Dermis microvascular lymphatic vessel endothelial cell (primary cell): ENCODE results near the gene FAM53B. TPM values are rescaled to one million over a fixed set of nuclear protein-coding genes. Genes with fewer than 3 reads are reported as not detected.

Experiments used
- DNase-seq, 2 donors: peaks; one replicate each; pipeline versions ENCODE4 v3.0.0 to v3.0.0-alpha.2; 2010; ENCODE audit warnings: low read depth in 2 of 2
- total RNA-seq: library from RNA; depleted of rRNA; stranded (reverse); fragments of >200 nt; gene quantifications from 2 replicates; pipeline ENCODE4 v1.2.1, GENCODE V29; 2014

FAM53B gene
- total RNA-seq, 1 donor from 2014 or later = 14.9 TPM

DNA sequence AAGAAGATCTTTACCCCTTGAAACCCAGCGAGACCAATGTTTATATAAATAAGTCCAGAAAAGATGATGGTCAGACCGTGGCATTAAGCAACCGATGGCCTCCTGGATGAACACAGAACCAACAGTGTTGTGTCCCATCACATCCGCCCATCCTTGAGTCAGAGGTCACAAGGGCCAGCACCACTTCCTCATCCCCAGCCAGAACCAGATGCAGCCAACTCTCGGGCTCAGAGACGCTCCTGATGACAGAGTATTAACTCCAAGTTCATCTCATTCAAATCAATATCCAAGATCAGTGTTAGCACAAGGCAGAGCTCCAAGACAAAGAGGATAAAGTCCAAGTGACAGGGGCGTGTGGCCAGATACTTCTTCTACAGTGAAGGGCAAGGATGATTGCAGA lies 63.5 kb downstream of the FAM53B start:
- peak; percentile 71 to 85 for DNase-seq

DNA sequence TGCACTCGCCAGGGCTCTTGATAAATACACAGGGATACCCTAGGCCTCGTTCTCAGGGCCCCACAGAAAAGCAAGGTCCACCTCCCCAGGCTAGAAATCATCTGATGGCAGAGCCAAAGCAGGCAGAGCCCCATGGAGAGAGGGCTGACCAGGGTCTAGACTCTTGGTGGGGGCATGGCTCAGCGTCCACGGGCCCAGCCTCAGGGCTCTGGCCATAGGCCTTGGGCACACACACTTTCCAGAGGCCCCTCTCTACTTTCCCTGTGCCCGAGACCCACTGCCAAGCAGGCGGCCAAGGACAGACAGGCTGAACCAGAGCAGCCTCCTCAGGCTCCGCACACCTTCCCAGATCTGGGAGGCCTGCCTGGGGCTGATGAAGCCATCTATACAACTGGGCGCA lies 64.8 kb downstream of the FAM53B start:
- DNase-seq = no peak

DNA sequence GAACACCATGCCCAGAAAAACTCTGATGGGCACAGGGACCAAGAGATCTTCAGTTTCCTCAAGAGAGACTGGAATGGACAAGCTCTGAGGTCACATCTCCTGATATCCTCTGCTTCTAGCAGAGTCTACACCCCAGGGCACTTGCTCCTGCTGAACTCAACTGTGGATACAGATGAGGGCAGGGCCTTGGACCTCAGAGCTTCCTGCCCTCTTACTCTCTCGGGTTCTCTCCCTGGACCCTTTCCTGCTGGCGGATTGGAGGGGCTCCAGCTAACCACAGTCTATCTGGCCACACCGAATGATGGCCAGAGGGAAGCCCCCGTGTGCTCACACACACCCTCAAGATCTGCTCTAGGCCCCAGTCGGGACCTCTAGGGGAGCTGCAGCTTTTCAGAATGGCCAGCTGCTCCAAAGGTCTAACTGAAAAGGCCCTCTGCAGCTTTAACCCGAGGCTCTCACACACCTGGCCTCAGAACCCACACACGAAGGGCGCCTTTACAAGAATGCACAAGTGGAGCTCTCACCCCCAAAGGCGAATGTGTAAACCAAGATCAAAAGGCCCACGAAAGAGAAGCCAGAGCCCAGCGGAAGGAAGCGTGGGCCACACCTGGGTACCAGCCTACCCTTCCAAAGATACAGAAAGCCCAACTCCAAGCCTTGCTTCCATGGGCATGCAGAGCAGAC lies 65.5 kb downstream of the FAM53B start:
- no peak for DNase-seq

DNA sequence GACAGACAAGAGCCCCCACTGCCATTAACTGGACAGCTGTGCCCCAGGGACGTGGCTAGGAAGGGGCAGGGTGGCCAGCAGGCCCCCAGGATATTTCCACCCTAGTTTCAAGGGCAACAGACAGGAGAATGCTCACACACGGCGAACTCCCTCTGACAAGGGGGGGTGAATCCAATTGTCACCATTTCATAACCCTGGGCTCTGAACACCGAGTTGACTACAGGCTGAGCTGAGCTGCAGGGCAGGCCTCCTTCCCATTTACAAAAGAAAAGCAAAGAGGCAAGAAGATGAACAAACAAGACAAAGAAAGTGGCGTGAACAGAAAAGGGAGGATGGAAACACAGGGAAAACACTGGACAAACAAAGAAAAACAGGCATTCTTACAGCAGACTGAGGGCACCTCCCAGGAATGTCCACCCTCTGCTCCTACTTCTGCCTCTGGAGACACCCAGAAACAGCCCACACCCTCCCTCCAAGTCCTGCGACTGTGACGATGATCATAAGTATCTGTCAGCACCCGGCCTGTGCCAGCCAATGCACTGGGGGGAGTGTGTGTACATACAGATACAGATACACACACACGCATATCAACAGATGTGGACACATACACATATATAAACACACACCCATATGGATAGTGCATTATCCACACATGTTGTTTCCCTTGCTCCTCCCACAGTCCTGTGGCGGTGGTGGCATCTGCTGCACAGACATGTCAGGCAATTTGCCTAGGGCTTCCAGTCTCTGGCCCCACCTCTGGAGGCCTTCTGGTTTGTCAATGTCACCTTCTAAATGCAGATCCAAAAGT lies 66.2 kb downstream of the FAM53B start:
- no peak for DNase-seq

DNA sequence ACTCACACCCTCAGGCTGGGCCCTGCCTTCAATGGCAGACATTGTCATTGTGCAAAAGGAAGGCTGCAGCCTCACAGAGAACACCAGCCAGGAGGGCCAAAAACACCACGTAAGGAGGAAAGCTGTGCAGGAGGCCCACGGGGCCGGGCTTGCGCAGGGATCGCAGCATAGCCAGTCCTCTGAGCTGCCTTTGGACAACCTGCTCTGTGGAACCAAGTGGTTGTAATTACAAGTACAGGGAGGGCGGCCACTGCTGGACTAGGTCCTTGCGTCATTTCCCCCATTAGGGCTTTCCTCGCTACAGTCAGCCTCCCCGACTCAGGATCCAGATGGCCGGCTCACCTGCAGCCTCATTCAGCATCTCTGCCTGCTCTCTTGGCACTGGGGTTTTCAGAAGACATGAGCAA lies 66.9 kb downstream of the FAM53B start:
- no peak for DNase-seq

DNA sequence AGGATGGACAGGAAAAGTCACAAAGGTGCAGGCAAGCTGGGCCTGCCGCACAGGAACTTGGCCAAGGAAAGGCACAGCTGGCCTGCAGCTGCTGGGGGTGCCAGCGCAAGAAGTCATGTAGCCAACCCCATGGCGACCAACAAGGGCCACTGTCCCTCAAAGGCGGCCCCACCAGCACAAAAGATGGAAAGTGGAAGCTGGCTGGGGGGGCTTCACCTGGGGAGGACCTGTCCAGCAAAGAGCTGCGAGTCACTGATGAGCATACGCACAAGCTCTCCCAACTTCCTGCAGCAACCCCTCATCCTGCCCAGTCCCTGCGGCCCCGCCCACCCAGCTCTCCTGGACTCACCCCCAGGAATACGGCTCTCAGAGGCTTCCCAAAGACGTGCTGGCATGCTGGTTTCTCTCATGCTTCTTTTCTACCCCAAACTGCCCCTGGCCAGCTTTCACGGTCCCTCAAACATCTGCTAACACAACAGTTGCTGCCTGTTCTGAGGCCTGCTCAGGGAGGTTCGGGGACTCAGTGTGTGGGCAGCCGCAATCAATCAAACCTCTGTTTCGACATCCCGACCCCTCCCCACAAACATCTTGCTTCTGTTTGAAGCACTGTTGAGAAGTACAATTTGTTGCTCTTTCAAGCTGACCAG lies 67.6 kb downstream of the FAM53B start:
- no peak for DNase-seq

DNA sequence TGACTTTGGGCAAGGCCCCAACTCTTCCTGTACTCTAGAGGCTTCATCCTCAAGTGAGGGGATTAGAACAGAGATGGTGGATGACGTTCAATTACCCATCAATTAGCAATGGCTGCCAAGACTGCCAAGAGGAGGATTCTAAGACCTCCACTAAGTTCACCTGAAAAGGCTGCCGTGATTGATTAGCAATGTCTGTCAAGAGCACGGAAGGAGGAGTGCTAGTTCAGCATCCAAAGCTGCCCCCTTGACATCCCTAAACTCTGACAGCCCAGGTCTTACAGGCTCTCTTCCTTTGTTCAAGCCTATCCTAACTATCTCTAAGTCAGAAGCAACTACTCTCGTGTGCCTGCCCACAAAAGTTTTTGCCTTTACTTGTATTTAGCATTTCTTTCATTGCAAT lies 68.4 kb downstream of the FAM53B start:
- DNase-seq = no peak

DNA sequence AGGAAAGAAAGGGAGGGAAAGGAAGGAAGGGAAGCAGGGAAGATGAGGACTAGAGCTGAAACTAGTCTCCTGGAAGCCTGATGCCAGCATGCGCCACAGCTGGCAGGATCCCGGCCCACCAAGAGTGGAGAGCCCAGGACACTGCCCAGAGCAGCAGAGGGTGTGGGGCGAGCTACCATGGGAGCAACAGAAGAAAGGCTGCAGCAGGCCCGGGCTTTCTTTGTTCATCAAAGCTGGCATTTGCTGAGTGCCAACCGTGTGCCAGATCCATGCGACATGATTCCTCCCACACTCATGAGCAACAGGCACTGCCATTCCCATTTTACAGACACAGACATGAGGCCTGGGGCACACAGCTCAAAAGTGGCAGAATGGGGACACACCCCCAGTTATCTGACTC lies 68.9 kb downstream of the FAM53B start:
- DNase-seq = no peak

DNA sequence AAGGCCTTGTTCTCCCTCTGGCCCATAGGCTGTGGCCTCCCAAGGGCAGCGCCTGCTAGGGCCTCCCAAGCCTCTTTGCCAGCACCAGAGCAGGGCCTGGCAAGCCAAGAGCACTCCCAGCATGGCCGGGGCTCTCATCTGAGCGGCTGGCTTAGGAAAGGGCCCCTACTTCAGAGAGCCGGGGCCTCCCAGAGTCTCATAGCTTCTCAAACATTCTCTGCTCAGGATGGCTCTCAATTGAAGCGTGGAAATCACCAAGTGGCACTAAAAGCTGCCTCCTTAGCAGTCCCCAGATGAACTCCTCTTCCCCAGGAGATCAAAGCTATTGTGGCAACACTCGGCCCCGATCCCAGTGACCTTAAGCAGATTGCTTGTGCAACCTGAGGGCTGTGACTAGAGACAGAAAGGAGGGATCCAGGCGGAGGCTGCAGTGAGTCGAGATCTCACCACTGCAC lies 69.4 kb downstream of the FAM53B start:
- no peak for DNase-seq

DNA sequence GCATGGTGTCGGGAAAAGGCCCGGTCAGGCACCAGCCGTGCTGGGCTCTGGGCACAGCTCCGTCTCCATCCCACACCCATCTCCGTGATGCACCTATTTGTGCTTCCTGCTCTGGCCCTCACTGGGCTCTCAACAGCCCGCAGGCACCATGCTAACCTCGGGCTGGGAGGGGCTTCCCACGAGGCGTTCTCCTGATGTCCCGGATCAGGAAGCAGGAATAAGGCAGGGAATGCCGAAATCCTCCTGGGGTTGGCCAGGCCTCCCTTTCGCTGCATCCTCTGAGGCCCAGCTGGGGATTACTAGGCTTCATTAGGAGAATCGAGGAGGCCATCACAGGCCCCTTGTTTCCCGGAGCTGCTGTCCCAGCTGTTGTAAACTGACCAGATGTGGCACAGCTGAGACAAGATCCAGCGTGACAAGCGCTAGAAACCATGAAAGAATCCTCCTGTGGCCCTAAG lies 72.0 kb downstream of the FAM53B start:
- DNase-seq = no peak

DNA sequence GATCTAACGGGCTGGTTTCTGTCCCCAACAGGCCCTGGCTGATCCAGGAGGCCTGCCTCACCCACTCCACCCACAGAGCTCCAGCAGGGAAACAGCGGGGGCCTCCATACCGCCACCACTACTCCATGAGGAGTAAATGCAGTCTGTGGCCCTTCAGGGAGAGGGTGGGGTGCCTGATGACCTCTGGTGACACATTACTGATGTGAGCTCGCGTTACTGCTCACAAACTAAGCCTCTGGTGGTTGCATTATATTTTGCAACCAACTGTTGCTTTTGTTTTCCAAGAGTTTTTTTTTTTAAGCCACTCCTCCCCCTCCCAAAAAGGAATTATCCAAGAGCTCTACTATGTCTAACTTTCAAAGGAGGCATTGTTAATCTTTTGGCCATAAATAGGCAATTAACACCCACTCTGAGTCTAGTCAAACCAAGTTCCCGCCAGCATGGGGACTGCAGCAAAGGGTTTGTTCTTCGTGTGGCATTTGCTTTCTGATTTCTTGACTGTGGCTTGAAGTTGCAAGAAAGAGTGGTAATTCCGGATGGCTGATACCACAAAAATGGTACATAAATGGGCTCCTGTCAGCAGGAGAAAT lies 72.6 kb downstream of the FAM53B start:
- DNase-seq = no peak

DNA sequence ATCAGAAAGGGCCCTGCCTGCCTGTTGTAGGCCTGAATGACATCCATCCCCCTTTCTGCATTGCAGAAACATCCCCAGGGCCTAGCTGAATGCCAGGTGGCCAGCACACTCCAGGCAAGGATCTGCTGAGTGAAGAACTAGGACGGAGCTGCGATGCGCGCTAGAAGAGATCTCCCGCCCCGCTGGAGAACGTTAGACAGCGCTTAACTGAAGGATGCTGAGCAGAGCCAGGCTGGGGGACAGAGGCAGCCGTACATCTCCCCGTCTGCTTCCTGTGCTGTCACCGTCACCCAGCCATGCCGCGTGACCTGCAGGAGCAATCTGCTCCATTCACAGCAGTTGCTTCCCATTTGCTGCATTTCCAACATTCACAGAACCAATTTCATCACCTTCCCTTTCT lies 73.3 kb downstream of the FAM53B start:
- DNase-seq = no peak

DNA sequence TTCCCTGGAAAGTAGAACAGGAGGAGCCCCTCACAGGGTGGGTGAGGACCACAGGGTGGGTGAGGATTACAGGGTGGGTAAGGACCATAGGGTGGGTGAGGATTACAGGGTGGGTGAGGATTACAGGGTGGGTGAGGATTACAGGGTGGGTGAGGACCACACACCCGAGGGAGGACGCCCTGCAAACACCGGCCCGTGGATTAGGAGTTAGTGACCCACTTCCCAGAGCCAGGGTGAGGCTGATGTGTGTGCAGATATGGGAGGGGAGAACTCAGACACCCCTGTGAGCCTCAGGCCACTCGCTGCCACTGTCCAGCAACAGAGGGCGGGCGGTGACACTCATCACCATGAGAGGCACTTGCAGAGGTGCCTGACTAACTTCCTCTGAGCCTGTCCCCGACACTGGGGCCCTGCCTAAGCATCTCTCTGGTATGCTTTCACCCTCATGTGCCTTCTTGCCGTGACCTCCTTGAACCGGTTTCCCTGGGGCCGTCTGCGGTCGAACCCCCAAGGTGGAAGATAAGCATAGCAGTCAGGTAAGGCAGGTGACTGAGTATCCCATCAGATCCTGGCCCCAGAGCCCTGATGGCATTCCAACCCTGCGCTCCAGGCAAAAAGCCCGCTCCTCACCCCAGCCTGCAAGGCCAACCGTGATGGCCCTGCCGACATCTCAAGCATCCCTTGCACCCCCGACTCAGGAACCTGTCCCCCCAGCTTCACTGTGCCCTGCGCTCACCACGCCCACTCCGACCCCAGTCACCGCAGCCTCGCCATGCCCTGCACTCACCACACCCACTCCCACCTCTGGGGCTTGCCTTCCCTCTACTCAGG lies 74.1 kb downstream of the FAM53B start:
- no peak for DNase-seq

DNA sequence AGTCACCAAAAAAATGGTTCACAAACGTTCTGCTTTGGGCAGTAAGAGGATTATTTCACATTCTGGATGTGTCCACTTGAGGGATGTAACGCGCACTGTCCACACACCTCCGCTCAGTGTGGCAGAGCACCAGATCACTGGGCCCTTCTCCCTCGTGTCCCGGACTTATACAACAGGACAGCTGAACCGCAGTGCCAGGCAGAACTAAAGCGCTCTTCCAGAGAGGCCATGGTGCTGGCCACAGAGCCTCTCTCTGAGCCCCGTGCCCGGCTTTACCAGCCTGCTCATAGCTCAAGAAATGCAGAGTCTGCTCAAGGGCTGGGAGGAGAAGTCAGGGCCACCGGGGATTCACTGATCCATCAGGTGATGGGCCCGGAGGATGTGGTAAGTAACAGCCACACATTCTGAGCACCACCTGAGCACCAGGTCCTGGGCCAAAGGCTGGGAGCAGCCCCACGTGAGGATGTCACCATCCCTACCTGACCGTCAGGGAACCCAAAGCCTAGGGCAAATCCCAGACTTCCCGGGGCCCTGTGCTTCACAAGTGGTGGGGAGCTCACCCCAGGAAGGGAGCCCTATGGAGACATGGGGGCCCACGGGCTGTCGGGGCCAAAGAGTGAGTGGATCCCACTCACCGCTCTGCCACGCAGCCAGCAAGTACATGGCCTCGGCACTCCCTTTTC lies 74.9 kb downstream of the FAM53B start:
- no peak for DNase-seq

DNA sequence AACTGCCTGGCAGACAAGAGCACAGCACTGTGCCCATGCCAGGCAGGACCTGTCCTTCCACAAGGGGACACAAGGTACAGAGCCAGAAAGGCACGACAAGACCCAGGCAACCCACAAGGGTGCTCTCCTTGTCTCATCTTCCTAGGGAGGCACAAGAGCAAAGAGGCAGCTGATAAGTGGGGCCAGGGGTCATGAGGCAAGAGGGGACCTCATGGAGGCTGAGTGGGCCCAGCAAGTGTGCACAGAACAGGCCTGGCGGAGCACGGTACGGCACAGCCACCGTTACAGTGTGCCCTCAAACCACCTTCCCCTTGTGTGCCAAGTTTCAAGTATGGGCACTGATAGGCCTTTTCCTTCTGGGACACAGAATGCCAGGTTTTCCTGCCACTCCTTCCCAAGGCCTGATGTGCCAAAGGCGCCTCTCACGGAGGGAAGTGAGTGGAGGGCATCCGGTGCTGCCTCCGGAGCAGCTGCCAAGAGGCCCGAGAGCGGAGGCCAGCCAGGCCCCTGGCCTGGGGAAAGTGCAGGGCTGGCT lies 75.6 kb downstream of the FAM53B start:
- peak in 1 of 2 donors; percentile 51 for DNase-seq

DNA sequence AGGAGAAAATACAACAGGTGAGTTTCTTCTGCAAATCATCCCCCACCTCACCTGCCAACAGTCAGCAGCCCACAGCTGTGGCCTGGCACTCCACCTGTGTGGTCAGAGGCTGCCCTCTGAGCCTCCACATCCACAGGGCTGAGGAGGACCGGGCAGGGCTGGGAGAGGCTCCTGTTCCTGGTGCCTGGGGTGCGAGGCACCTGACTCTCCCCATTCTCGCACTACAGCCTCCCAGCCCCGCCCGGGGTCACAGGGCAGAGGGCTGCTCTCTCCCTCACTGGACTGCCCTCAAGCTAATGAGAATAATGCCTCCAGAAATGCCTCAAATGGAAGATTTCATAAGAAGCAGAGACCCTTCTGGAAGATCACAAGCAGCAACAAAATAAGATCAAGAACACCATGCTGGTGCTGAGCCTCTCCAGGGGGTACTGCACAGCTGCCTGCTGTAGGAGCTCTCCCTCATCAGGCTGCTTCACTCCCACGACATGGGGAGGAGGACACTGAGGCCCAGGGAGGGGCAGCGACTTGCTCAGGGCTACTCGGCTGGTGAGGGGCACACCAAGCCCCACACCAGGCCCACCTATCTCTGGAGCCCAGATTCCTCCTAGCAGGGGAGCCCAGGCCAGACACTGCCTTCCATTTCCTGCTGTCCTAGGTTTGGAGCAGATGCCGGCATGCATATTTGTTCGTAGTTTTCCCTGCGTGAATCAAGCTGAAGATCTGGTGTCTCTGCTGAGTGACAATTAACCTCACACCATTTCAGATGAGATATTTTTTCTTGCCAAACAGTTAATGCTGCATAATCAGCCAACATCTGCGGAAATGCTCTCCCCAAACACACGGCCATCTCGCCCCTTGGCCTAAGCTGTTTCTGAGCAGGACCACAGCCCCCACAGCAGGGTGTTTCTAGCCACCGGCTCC lies 76.5 kb downstream of the FAM53B start:
- DNase-seq = no peak

DNA sequence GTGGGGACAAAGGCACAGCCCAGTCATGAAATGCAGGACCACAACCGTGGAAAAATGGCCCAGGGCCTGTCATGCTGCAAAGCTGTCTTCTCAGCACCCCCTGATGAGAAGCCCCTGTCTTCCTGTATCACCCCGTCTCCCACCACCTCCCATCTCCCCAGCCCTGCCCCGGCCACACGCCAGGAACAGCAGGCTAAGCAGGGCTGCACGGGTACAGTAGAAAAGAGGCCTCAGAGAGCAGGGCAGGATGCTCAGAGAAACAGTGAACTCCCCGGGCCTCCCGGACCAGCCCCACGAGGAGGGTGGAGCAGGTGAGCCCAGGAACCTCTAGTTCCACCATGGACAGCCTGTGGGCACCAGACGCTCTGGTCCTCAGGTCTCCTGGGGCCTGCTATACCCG lies 77.7 kb downstream of the FAM53B start:
- no peak for DNase-seq

DNA sequence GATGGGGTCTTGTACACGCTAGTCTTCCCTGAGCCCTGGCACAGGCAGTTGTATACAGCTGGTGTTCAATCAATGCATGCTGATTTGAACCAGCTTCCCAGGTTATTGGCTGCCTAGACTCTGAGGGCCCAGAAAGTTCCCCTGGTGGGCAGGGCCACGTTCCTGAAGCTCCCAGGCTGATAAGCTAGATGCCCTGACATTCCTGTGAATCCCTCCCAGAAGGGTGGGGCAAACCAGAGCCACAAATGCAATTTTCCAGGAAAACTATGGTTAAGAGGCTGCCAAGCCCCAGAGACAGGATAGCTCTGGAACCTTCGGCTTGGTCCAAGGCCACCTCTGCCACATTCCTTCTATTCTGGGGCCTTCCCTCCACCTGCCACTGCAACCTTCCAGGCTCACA lies 78.2 kb downstream of the FAM53B start:
- DNase-seq = no peak

DNA sequence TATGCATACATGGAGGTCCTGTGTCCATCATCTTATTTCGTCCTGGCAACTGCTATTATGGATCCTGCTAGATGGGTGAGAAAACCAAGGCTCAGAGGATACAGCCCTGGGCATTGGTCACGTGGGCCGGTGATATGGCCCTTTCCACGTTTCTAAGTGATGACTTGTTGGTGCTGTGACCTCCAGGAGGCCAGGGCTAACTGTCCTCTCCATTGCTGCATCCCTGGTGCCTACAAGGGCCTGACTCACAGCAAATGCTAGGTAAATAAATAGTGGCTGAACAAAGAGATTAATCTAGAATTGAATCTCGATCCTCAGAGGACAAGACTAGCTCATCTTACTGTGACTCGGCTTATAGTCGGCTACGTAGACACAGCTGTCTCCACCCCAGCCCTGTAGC lies 78.6 kb downstream of the FAM53B start:
- DNase-seq = no peak
